GM06990 (cell line): Measurements from ENCODE around the gene KRTAP3-2.

Source experiments
- DNase-seq: peaks from one replicate; pipeline ENCODE4 v3.0.0-alpha.2; 2011; ENCODE audit not compliant: insufficient read length; ENCODE audit errors: extremely low read depth
- H3K27me3 ChIP-seq: replicated peaks from 2 replicates; pipeline ENCODE4 v1.6.0; 2011; ENCODE audit warnings: low read length; ENCODE audit not compliant: control insufficient read depth, insufficient read depth
- H3K36me3 ChIP-seq: 2 replicates; pipeline ENCODE4 v1.5.1; 2011; ENCODE audit warnings: low read length; ENCODE audit not compliant: control insufficient read depth, insufficient read depth
- H3K4me3 ChIP-seq: replicated peaks from 2 replicates; pipeline ENCODE4 v1.5.1; 2011; ENCODE audit warnings: low read depth, mild to moderate bottlenecking, control low read depth, low read length
- TF ChIP-seq, protein P1 (sequence below): IDR thresholded peaks from 2 replicates; pipeline ENCODE4 v1.5.1; 2011; ENCODE audit warnings: low read length, control low read depth, mild to moderate bottlenecking, inconsistent platforms; ENCODE audit not compliant: insufficient read depth, poor library complexity, severe bottlenecking

The KRTAP3-2 gene

DNA sequence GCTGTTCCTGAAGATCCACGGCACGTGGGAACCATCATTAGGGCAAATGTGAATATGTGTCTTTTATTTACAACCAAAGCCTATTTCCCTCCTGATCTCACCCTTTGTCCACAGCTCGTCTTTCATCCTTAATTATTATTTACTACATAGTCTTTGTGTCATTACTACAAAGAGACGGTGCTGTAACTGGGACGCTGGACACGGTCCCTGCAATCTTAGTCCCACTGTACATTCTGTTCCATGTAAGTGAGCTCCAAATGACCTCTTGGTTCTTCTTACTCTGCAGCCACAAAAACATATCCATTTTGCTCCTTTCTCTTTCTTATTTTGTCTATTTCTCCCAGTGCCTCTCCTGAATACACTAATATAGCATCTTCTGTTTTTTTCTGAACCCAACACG, 49.5 kb downstream of the KRTAP3-2 start:
- H3K27me3 ChIP-seq = no peaks in the 10 kb centered on the region
- TF ChIP-seq, protein P1, sequence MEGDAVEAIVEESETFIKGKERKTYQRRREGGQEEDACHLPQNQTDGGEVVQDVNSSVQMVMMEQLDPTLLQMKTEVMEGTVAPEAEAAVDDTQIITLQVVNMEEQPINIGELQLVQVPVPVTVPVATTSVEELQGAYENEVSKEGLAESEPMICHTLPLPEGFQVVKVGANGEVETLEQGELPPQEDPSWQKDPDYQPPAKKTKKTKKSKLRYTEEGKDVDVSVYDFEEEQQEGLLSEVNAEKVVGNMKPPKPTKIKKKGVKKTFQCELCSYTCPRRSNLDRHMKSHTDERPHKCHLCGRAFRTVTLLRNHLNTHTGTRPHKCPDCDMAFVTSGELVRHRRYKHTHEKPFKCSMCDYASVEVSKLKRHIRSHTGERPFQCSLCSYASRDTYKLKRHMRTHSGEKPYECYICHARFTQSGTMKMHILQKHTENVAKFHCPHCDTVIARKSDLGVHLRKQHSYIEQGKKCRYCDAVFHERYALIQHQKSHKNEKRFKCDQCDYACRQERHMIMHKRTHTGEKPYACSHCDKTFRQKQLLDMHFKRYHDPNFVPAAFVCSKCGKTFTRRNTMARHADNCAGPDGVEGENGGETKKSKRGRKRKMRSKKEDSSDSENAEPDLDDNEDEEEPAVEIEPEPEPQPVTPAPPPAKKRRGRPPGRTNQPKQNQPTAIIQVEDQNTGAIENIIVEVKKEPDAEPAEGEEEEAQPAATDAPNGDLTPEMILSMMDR = no peak
- no peak for DNase-seq
- H3K4me3 ChIP-seq = no peak overlapping the region
- no peaks in the 10 kb centered on the region for H3K36me3 ChIP-seq

DNA sequence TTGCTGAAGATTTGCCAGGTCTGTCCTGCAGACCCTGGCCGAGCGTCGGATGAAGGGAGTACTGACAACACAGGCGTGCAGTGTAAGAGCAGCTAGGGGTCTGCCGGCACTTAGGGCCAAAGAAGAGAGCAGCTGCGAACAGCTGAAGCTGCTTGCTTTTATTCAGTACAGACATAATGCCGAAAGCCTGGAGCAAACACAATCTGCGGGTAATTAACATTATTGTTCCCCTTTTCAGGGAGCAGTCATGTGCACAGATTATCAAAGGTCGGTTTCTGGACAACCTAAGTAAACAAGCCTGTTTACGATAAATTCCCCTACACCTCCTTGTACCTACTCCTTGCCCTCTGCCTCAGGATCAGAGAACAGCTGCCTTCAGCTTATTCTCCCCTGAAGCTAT, 50.3 kb downstream of the KRTAP3-2 start:
- no peak overlapping the region for H3K4me3 ChIP-seq
- TF ChIP-seq, protein P1 = no peak
- no peaks in the 10 kb centered on the region for H3K36me3 ChIP-seq
- no peaks in the 10 kb centered on the region; the same call in 1 of the 2 replicates for H3K27me3 ChIP-seq
- no peak for DNase-seq
